Inflammatory macrophage treated with lipopolysaccharide for 4 hours (primary cell): ENCODE measurements around the gene BCAS4.
A peak's percentile ranks its signal among the peaks of the same experiment; 100 is the strongest.
"Not testable (repeated sequence)": the region's sequence is repeated elsewhere in the genome, so short reads cannot be mapped to it uniquely, and the experiment has no call there.

Experiments
- DNase-seq: peaks from one replicate; pipeline ENCODE4 v3.0.0-alpha.2; 2020

Gene BCAS4, protein sequence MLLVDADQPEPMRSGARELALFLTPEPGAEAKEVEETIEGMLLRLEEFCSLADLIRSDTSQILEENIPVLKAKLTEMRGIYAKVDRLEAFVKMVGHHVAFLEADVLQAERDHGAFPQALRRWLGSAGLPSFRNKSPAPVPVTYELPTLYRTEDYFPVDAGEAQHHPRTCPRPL

DNA sequence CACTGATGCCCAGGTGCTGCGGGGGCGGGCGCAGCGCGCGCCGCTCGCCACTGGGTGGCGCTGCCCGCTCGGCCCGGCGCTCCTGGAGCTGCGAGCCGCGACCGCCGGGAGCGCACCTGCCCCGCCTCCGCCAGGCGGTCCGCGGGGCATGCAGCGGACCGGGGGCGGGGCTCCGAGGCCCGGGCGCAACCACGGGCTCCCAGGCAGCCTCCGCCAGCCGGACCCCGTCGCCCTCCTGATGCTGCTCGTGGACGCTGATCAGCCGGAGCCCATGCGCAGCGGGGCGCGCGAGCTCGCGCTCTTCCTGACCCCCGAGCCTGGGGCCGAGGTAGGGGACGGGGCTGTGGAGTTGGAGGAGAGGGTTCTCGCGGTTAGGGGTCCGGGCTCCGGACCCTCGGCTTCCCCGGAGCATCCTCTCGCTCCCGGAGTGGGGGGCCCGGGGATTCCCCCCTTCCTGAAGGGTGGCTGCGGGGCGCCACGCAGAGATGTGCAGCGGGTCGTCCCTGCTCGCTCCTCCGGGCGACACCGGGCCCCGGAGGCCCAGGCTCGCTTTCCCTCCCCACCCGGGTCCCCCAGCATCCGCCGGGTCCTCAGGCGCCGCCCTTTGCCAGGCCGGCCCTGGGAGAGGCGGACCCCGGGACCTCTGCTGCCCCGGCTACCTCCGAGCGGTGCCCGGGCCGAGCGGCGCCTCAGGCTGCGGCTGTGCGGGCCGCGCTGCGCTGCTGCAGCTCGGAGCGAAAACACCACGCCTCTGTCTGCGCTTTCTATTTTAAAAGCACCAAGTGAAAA is at the start of gene BCAS4:
BCAS4 (plus strand) TSS at position 216 of the 789 bp plus-strand sequence; CDS start at position 239, 23 bp downstream.
- DNase-seq = peak; percentile 53

DNA sequence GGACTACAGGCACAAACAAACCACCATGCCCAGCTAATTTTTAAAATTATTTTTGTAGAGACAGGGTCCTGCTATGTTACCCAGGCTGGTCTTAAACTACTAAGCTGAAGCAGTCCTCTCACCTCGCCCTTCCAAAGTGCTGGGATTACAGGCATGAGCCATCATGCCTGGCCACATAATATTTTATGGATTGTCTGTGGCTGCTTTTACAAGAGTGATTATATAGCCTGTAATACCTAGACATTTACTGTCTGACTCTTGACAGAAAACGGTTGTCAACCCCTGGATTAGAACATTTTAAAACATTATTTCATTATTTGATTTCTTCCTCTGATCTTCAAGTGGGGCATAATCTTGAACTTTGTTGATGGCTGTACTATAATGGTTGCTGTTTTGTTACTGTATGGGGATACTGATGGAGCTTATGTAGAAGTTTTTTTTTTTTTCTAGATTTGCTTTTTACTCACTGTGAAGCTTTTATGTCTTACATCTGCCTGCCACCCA is 49.2 kb upstream of the BCAS4 start:
- no peak for DNase-seq

DNA sequence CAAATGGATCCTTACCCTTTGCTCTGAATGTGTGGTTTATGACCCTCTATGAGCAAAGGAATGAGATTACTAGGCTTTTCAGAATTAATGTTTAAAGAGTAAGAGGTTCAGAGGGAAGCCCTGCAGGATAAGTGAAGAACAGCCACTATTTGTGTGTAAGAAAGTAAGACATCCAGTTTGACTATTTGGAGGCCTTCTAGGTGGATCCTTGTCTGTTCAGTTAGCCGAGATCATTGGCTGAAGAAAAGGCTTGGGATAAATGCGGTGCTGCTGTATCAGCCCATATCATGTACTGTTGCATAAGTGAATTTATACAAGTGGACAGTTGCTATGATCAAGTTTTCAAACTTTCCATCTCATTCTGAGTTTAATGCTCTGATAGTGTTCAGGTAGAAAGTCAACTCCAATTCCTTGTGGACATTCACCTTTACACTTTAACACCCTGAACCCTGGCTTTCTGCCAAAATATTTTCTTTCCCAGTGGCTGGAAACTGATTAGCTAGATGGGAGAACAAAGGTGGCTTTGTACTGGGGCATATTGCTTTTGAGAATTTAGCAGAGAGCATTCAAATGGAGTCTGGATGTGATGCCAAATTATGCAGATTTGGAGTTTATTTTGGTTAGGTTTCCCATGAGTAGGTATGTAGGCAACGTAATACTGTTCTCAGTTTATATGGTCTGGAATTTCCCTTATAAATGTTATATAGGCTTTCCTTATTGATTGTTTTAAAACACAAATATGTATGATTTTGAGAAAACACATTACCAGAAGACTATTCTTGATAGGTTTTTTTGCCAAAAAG is 48.5 kb upstream of the BCAS4 start:
- DNase-seq = no peak

DNA sequence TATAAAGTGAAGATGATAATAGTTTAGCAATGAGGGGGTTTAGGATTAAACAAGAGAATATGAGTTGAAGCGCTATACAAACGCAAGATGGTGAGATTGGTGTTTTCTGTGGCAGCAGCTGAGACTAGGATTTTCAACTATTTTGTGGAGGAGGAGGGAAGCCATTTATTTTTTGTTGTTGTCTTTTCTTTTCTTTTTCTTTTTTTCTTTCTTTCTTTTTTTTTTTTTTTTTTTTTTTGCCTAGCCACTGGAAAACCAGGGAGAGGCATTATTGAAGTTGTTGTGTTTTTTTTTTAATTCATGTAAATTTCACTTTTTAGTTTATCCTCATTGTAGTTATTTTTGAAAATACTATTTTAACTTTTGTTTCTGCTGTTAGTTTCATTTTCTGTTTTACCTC is 47.6 kb upstream of the BCAS4 start:
- no peak for DNase-seq

DNA sequence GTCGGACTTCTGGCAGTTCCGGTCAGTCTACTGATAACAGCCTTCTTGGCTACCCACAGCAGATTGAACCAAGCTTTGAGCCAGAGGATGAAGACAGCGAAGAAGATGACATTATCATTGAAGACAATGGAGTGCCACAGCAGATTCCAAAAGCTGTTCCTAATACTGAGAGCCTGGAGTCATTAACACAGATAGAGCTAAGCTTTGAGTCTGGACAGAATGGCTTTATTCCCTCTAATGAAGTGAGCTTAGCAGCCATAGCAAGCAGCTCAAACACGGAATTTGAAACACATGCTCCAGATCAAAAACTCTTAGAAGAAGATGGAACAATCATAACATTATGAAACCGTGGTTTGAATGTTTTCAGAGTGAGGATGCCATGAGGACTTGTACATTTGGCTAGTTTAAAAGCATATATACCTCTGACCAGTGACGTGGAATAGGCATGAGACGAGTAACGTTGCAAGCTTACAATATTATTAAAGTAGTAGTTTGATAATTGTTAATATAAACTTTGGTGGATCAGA is 44.7 kb upstream of the BCAS4 start:
- DNase-seq = no peak

DNA sequence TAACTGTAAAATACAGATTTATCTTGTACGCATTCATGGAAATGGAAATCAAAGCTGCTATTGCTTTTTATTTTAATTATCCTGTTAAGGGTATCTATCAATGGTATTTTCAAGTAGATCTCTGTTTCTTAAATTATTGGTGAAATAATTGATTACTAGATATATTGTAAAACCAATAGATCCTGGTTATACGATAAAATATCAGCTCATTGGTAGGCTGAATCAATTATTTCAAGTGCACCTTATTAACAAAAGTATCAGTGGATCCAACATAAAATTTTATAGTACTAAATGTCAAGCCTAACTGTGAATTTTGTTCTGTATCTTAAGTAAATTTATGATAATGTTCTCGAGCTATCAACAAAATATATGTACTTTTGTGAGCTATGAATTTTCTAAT is 41.7 kb upstream of the BCAS4 start:
- no peak for DNase-seq

DNA sequence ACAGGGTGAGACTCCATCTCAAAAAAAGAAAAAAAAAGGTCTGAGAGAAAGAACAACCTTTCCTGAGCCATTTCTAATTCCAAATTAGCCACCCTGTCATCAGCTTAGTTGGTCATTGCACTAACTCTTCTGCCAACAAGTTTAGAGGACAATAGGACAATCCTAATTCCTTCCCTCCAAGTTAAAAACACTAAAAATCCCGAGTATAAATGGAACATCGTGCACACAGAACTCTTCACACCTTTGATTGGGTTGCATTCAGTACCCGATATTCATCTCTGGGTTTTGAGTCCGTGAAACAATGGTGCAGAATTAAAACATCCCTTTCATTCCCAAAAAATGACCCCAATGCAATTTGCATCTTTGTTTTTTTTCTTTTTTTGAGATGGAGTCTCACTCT is 40.4 kb upstream of the BCAS4 start:
- DNase-seq = no peak

DNA sequence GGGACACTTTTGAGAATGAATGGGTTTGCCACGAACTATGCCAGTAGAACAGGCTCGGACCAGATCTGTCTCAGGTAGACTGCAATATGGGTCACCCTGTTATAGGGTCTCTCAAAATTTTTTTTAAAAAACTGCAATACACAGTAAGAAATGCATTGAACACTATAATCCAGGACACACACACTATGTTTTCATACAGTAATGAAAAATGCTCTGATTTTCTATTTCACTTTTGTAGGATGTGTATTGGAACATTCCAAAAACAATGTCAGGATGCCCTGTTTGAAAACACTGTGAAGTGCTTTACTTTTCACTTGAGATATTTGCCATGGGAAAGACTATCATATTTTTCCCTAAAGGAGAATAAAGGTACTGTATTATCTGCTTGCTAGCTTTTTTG is 38.4 kb upstream of the BCAS4 start:
- no peak for DNase-seq

DNA sequence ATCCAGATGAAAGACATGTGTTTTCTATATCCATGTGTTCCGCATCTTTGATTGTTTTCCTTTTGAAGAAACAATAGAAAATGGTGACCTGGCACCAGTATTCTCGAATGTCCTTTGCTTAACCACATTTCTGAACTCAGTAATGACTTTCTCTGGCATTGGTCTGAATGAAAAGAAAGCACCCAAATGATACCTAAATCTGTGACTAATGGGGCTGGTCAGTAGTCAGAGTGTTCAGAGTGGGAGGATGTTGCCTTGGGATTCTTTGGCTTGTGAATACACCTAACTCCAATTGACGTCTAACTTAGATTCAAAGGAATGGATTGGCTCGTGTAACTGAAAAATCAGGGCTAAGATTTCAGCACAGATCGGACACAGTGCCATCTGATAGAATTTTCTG is 36.4 kb upstream of the BCAS4 start:
- no peak for DNase-seq

DNA sequence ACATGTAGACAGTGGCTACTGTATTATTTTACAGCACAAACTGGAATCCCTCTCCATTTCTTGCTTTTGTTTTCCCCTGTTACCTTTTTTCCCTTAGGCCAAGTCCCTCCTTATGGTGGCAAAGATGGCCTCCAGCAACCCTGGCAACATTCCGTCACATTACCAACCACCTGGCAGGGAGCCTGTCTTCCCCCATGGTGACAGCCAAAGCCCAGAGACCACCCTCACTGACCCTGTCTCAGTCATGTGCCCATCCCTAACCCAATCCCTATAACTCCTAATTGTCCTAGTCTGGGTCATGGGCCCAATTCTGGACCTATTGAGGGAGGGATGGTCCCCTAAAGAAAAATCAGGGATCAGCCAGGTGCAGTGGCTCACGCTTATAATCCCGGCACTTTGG is 35.9 kb upstream of the BCAS4 start:
- no peak for DNase-seq

DNA sequence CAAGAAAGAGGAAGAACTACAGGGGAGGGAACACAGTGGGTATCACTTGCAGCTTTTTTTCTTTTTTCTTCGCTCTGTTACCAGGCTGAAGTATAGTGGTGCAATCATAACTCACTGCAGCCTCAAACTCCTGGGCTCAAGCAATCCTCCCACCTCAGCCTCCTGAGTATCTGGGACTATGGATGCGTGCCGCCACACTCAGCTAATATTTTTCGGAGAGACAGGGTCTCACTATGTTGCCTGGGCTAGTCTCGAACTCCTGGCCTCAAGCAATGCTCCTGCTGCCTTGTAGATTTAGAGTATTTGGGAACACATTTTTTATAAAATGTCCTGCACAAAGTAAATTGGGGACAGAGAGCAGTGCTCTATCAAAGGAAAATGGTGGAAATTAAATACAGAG is 35.2 kb upstream of the BCAS4 start:
- DNase-seq = no peak

DNA sequence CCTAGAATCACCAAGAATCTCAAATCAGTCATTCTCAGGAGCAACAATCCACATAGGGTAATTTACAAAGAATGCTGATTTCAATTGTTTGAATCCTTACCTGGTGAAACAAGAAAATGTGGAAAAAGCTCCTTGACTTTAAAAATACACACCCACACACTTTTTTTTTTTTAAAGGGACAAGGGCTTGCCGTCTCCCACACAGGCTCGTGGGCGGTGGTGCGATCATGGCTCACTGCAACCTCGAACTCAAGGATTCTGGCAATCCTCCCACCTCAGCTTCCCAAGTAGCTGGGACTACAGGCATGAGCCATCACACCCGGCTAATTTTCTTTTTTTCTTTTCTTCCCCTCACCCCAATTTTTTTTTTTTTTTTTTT is 32.8 kb upstream of the BCAS4 start:
- DNase-seq = no peak

DNA sequence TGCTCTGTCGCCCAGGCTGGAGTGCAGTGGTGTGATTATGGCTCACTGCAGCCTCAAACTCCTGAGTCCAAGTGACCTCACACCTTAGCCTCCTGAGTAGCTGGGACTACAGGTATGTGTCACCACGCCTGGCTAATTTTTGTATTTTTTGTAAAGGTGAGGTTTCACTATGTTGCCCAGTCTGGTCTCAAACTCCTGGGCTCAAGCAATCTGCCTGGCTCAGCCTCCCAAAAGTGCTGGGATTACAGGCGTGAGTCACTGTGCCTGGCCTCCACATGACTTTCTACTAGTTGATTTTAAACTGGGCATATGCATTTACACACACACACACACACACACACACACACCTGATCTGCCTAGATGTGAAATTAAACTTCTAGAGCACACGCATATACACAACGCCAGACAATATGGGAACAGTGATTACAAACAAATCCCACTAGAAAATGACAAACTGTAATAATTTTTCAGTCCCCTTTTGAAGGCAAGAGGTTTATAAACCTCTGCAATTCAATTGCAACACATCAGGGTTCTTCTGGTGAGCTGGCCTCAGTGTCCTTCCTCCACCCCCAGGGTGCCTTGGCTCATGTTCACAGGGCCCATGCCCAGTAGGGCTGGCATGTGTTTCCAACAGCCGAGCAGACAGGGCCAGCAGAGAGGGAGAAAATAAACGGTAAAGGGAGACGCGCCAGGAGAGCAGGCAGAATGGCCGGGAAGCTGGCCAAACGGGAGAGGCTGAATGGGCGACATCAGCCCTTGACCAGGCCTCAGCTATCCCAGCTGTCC is 32.2 kb upstream of the BCAS4 start:
- DNase-seq = no peak

DNA sequence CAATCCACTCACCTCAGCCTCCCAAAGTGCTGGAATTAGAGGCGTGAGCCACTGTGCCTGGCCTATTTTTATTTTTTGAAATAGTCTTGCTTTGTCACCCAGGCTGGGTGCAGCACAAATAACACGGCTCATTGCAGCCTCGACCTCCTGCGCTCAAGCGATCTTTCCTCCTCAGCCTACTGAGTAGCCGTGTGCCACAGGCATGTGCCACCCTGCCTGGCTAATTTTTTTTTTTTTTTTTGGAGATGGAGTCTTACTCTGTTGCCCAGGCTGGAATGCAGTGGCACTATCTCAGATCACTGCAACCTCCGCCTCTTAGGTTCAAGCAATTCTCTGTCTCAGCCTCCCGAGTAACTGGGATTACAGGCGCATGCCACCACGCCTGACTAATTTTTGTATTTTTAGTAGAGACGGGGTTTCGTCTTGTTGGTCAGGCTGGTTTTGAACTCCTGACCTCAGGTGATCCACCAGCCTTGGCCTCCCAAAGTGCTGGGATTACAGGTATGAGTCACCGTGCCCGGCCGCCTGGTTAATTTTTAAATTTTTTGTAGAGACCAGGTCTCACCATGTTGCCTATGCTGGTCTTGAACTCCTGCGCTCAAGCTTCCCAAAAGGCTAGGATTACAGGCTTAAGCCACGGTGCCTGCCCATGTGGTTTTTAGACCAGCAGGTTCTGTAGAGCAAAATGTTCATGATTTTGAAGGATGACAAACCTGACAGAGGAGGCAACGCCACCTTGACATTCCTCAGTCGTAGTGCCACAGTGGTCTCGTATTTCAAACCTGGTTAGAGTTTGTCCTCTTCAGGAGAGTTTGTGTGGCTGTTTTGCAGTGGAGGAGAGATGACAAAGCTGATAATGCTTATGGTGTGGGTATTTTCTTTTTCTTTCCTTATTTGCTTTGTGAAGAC is 31.1 kb upstream of the BCAS4 start:
- not testable (repeated sequence) for DNase-seq

DNA sequence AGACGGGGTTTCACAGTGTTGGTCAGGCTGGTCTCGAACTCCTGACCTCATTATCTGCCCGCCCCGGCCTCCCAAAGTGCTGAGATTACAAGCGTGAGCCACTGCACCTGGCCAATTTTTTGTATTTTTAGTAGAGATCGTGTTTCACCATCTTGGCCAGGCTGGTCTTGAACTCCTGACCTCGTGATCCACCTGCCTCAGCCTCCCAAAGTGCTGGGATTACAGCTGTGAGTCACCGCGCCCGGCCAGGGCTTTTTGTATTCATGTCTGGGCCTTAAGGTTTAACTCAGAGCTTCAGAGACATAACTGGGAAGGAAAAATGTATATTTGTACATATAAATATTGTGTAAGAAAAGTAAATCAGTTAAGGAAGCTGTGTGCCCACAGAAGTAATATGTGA is 29.6 kb upstream of the BCAS4 start:
- not testable (repeated sequence) for DNase-seq

DNA sequence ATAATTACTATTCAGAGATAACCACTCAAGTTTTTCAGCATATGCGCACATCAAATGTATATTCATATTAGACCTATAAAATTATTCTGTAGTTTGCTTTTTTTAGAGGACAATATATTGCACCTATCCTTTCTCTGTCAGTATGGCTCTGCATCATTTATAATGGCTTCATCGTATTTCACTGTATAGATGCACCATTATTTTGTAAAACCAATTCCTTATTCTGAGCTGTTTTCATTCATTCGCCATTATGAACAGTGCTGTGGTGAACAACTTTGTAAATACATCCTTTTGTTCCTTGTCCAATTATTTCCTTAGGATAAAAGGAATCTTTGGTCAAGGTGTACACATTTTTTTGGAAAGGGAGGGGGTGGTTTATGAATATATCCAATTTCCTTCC is 29.2 kb upstream of the BCAS4 start:
- DNase-seq = no peak

DNA sequence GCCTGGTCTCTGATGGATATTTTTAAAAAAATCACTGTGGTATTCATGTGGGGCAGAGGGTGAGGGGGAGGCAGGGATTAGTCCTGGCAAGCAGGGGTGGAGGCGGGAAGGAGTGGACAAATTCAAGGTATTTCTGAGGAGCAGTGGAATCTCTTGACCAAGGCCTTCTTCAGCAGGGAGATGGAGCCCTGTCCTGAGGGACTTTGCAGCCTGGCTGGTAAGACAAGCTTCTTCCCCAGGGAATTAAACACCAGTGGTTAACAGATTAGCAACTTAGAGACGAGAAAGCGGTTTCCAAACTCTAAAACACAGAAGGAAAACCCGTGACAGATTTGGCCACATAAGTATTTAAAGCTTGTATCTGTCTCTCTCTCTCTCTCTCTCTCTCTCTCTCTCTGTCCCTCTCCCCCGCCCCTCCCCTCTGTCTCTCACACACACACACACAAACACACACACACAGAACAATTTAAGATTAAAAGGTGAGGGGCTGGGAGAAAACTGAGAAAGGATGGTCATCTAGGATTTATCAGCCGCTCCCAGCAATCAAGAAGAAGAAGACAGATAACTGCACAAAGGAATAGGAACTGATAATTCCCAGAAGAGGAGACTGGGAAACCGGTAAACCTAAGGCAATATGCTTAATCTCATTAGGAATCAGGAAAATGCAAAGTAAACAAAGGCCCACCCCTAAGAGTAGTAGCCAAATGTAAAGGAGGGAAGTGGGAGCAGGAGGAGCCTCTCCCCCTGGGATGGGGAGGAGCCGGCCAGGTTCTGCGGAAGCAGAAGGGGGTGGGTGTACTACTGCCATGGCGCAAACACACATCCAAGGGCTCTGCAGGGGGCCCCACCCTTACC is 27.7 kb upstream of the BCAS4 start:
- not testable (repeated sequence) for DNase-seq

DNA sequence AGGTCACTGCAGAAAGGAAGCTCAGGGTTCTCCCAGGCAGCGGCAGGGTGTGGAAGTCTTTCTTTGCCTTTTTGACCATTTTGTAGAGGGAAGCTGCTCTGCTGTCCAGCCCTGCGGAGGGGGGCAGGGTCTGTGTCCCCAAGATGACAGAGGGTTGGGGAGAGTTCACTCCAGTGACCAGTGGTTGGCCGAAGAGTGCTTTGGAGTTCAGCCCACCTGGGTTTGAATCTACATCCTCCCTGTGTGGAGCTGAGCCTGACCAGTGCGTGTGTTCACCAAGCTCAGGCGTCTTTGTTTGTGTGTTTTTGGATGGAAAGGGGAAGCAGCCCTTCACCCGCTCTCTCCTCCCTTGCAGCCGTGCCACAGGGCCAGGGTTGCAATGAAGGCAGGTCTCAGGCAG is 25.9 kb upstream of the BCAS4 start:
- DNase-seq = not testable (repeated sequence)

DNA sequence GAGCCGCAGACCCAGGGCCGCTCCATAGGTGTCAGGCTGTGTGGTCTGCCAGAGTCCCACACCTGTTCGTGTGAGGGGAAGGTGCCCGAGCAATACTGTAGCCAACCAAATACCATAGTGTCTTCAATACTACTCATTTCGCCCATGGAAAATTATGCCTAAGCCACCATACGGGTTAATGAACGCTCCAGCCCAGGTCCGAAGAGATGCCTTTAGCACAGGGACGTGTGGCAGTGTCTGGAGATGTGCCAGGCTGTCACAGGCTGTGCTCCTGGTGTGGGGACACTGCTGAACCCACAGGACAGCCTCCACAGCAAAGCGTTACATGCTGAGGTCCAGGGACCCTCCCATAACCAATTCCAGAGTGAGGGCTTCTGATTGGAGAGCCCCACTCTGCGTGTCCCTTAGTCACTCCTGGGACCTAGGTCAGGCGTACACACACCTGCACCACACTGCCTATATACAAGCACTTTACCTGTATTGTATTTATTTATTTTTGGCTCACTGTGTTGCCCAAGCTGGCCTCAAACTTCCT is 25.2 kb upstream of the BCAS4 start:
- DNase-seq = not testable (repeated sequence)

DNA sequence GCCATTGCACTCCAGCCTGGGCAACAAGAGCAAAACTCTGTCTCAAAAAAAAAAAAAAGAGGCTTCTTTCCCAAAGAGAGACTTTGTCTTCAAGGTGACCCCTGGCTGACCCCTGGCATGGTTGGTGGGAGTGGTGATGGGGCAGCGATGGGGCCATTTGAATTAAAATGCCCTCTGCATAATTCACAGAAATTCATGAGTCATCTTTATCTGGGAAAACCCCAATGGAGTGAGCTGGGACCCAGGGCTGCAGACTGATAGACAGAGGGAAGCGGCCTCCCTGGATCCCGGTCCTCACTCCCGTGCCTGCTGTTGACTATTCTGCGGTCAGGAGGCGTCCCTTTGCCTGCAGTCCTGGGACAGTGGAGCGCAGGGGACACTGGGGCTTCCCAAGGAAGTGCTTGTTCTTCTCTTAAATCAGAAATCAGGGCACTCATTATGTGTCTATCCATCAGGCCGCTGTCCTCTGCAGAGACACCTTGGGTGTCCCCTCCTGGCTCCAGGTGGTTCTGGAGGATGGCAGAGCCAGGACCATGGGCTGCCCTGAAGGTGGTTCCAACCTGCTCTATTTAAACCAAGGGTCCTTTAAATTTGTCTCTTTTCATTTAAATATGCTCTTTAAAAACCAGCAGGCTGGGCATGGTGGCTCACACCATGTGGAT is 23.3 kb upstream of the BCAS4 start:
- DNase-seq = not testable (repeated sequence)
